ENCODE measurements around the gene BORCS6. TPM values are rescaled to one million over a fixed set of nuclear protein-coding genes. Genes with fewer than 3 reads are reported as not detected.

BORCS6 gene
- total RNA-seq, 1 donor from 2014 or later: 7.8 TPM

DNA sequence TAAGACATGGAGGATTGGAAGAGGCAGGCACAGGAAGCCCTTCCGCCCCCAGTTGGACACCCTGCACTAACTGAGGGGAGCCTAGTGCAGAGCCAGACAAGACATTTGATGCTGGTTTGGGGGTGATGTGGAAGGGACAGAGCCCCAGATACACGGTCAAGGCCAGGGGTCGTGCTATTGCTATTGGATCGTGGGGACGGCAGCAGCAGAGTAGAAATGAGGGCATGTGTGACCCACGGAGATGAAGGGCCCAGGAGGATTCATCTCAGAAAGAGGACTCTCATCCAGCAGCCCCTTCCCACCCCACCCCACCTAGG lies 25.2 kb downstream of the BORCS6 start:
- Histone ChIP-seq H3K27me3 (no peaks in the 10 kb centered on the region), H3K36me3 (peaks cover 16% of the 10 kb centered on the region), H3K27ac (peak overlapping the region; percentile 98), H3K4me1 (peaks cover 35% of the 10 kb centered on the region), H3K4me3 (peak overlapping the region; percentile 9), H3K9me3 (no peaks in the 10 kb centered on the region)
- DNase-seq (peak; percentile 51), ATAC-seq (no peak)
- intact Hi-C loops (cut with DNase I): no loop called here
- TF ChIP-seq CTCF (IDR thresholded peaks at IDR 0.05): no peak

DNA sequence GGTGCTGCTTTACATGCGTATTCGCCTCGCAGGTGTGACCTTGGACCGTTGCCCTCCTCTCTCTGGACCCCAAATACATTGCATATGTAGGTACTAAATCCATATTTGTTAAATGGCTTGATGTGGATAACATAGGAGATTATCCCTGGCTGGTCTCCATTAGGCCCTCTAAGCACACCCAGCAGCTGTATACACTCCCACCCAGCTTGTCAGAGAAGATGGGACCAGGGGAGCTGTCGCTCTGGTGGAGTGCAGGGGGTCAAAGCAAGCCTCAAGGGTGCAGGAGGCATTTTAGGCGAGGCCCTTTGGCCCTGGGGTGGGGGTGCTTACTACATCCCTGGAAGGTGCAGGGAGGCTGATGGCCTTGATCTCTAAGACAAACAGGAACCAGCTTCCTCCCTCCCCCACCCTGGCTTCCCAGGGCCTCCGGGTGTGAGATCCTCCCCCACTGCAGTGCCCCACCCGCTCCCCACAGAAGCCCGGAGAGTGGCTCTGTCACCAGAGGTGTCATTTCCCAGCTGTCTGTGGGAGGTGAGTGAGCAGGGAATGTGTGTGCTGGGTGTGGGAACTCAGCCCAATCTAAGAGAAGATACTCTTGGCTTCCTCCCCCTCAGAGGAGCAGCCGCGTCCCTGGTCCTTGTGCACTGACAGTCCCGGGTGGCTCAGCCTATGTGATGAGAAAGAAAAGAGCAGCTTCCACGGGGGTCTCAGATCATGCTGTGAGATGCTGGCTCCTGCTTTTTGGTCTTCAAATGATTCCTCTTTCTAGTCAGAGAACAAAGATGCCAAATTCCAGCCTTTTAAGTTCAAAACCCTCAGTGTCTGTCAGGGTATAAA lies 25.8 kb downstream of the BORCS6 start:
- peak overlapping the region; percentile 9 for H3K4me3 ChIP-seq
- DNase-seq (peak; percentile 83), ATAC-seq (peak; percentile 70)
- H3K36me3 ChIP-seq: peaks cover 21% of the 10 kb centered on the region
- no peak for TF ChIP-seq CTCF (IDR thresholded peaks at IDR 0.05)
- peak overlapping the region; percentile 98 for H3K27ac ChIP-seq
- intact Hi-C loops (cut with DNase I): no loop called here
- H3K4me1 ChIP-seq: peaks cover 35% of the 10 kb centered on the region
- no peaks in the 10 kb centered on the region for H3K9me3 ChIP-seq
- no peaks in the 10 kb centered on the region for H3K27me3 ChIP-seq

GRCh38 chr17:8162997-8163977 lies 26.7 kb downstream of the BORCS6 start:
- intact Hi-C loops (cut with DNase I): no loop called here
- Histone ChIP-seq H3K27ac (peak overlapping the region; percentile 98), H3K4me1 (peaks cover 40% of the 10 kb centered on the region), H3K27me3 (no peaks in the 10 kb centered on the region), H3K36me3 (peaks cover 25% of the 10 kb centered on the region), H3K4me3 (peak overlapping the region; percentile 96), H3K9me3 (no peaks in the 10 kb centered on the region)
- DNase-seq (peak; percentile 75), ATAC-seq (peak; percentile 31)
- TF ChIP-seq CTCF (IDR thresholded peaks at IDR 0.05): no peak

GRCh38 chr17:8162233-8162996 lies 27.6 kb downstream of the BORCS6 start, which contains the start of gene VAMP2:
TSS of gene VAMP2 (minus strand) at chr17:8162948. CDS start at chr17:8162879, 69 bp downstream.
- DNase-seq (peak; percentile 93), ATAC-seq (peak; percentile 78)
- Histone ChIP-seq H3K27me3 (no peaks in the 10 kb centered on the region), H3K4me1 (peaks cover 46% of the 10 kb centered on the region), H3K27ac (peak within 1 kb of the TSS; percentile 98), H3K4me3 (peak within 1 kb of the TSS; percentile 96), H3K36me3 (peaks cover 27% of the 10 kb centered on the region), H3K9me3 (no peaks in the 10 kb centered on the region)
- intact Hi-C loops (cut with DNase I): no loop called here
- no peak for TF ChIP-seq CTCF (IDR thresholded peaks at IDR 0.05)
